HG02981 (cell line): ENCODE measurements around the gene SPTBN1.

Source experiments
- ATAC-seq: cut with Tn5 transposase; IDR thresholded peaks from one replicate; pipeline ENCODE4 v1.9.1; 2021; ENCODE audit warnings: mild to moderate bottlenecking, moderate library complexity; ENCODE audit not compliant: unreplicated experiment

Gene SPTBN1

DNA sequence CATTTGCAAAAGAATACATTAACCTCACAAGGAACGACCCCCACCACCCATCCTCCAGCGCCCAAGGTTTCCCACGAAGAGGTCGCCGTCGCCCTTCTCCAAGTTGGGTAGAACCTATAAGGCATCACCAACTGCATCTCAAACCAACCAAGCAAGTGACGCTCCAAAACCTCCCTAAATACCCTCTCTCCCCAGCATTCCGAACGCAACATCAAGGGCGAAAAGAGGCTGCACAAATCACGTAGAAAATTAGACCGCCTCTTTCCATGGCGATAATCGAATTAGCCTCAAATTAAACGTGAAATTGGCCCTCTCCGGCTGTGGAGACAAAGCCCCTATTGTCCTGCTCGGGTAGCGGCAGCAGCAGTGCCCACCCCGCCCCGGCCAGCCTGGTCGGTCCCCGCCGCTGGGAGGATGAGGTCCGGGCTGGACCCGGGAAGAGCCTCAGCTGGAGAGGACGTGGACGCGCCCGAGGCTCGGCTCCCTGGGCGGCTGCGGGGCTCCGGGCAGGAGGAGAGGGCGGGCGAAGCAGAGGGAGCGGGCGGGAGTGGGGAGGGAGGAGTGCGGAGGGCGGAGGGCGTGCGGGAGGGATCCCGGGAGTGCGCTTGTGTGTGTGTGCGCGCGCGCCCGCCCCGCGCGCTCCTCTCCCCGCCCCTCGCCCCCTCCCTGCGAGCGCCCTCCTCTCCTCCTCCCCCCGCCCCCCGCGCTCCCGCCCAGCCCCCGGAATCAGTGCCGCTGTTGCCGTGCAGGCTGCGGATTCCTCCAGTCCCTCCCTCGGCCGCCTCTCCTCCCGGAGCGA is at the start of gene SPTBN1:
TSS of gene SPTBN1 (plus strand) at position 765 of the 799 bp plus-strand sequence. CDS start 70,092 bp downstream, outside the sequence.
- peak; percentile 27 for ATAC-seq

DNA sequence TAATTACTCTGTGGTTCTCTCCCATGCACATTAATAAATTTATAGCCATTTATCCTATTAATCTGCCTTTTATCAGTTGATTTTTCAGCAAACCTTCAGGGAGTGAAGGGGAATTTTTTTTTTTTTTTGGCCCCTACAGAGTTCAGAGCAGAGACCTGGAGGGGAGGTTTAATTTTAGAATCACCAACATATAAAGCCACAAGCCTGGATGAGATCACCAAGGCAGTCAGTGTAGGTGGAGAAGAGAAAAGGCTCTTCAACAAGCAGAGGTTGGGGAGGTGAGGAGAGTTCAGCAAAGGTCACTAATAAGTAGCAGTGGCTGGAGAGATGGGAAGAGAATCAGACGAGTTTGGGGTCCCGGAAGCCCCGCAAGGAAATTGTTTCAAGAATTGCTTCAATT is 48.4 kb upstream of the SPTBN1 start:
- no peak for ATAC-seq

DNA sequence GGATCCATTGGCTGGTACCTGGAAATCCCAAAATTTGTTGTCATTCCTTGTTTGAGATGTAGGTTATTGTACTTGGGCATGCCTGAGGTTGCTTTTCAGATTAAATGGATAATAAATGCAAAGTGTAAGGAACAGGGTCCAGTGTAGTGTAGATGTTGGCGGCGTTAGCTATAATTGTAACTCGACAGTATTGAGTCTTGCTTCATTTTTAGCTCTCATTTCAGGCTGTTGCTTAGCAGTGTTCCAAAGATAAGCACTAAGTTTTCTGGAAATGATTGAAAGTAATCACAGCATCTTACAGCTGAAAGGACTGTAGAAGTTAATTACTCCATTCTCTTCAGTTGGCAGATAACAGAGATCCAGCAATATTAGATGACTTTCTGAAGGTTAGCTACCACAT is 47.8 kb upstream of the SPTBN1 start:
- no peak for ATAC-seq

DNA sequence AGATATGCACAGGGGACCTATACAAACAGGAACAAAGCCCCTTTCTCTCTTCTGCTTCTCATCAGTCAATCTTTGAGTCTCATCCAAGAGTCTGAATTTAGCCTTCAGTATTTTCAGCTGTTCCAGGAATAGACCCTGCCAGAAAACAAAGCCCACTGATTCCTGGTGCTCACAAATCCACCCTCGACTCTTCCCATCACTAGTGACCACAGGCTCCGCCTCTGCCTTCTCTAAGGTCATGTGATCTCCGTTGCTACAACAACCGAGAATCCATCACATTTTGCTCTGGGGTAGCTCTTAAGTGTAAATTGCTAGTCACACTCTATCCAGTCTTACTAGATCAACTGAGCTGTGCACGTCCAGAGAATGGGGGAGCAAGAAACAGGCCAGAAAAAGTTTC is 46.4 kb upstream of the SPTBN1 start:
- no peak for ATAC-seq

DNA sequence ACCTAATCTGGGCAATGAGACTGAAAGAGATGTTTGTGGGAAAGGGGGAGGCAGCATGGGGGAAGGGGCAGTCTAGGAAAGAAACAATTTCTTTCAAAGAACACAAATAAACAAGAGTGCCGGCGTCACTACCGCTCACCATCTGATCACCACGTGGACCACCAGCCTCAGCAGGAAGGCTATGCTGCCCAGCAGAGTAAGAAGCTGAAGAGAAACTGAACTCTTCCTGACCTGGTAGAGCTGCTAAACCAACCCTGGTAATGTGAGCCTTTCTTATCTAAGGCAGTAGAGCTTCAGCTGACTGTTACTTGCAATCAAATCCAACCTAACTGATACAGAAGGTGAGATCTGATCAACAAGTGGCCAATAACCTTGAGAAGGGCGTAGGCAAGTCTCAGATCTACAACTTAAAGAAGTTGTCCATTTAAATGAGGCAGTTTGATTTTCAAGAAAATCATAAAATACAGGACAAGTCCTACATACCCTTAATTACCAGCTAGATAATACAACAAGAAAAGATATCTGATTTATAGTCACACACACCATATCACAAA is 44.2 kb upstream of the SPTBN1 start:
- ATAC-seq, result no peak

DNA sequence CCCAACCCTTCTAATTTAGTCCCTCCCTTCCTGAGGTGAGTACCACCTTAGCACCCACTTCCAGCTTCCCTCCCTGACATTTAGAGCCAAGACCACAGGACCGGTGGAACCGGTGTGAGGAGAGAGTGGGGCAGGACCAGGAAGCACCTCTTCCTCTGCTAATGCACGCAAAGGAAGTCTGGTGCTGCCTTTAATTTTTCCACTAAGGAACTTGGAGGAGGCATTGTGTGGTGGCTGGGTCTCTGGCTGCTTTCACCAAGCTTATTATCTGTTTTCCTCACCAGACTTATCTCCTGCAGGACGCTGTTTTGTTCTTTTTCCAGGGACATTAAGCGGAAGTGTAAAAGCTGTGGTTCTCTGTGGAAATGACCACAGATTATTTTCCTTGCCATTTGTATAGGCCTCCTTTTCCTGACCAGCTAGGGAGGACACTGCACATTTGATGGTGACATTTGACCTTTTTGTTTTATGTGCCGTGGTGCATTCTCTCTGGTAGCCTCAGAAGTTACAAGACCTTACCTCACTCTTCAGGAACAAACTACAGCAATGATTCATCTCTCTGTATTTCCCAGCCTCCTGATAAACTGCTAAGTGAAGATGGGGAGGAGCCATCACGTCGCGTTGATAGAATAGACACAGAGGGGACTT is 39.8 kb upstream of the SPTBN1 start:
- no peak for ATAC-seq

DNA sequence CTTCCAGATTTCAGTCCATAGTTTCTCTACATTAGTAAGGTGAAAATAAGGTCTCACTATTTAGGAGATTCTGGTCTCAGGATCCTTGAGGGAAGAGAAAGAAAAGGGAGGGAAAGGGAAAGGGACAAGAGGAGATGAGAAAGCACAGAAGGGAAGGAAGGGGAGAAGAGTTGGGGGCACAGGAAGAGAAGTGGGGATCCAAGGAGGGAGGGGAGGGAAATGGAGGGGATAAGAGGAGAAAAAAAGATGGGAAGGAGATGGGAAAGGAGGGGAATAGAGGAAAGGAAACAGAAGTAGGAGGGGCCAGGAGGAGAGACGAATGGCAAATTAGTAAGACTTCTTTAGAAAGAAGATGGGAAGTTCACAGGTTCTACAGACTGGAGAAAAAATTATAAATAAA is 39.2 kb upstream of the SPTBN1 start:
- ATAC-seq, result no peak

DNA sequence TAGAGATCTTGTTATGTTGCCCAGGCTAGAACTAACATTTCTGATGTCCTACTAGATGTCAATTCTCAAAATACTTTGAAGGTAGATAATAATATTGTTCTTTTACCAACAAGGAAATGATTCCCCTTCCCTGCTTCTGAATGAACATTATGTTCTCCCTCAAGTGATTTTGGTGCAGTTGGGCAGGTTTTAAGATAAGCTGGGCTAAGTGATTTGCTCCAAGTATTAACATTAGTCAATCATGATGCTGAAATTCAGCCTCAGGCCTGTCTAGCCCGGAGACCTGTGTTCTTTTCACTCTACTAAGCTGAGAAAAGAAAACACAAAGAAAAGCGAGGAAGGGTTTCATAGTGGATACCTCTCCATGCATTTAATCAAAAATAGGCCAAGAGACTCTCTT is 38.5 kb upstream of the SPTBN1 start:
- no peak for ATAC-seq

DNA sequence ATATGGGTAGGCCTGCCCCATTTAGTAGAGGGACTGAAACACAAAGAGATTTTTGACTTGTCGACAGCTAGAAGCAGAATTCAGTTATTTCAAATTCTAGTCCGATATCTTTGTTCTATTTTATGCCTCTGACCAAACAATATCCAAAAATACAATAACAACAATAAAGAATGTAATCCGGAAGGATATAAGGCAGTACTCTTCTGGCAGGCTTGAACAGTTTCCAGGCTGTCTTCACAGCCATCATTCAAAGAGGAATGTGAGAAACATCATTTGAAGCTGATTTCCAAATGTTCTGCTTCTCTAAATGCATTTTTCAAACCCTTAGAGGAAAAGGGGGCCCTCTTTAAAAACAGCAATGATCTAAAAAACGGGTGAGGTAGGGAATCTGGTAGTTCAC is 36.7 kb upstream of the SPTBN1 start:
- ATAC-seq, result no peak

DNA sequence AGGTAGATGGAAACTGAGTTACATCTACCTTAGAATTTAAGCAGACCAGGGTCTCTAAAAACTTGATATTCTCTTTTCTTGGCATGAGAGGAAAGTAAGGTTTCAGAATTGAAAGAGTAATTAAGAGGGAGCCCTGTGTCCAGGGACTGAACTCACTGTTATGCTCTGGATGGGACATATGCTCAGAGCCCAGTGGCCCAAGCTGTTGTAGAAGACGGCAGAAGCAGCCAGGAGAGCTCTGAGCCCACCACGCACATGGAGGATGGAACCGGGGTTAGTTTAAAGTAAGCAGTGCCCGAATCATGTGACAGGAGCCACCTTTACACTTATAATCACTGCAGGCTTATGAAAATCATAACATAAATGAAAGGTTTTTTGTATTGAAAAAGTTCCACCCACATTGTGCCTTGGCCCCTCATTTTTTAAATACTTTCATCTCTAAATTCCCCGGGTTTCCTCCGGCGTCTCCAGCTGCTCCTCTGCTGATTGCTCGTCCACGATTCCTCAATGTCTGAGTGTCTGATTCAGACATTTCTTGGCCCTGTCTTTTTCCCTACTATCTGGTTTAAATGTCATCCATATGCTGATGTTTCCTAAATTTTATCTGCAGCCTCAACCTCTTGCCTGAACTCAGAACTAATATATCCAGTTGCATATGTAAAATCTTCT is 36.1 kb upstream of the SPTBN1 start:
- no peak for ATAC-seq

DNA sequence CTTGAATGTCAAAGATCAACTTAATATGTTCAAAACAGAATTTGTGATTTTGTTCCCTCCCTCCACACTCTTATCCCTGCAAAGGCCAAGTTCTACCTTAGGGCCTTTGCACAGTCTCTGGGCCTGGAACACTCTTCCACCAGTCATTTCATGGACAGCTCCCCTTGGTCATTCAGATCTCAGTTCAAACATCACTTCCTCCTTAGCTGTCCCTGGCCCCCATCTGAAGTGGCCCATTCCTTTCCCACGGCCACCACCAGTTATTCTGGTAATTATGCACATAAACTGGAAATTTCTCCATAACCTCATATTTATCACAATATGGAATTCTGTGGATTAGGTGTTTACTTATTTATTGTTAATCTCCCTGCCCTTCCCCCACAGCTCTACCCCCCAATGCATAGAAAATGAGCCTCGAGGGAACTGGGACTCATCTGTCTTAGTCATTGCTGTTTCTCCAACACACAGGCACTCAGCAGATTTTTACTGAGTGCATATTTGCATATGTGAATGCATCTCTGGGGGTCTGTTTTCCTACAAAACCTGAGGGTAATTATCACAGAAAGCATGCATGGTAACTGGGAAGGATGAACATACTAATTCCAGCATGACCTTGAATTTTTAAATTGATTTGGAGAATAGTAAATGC is 35.5 kb upstream of the SPTBN1 start:
- no peak for ATAC-seq

DNA sequence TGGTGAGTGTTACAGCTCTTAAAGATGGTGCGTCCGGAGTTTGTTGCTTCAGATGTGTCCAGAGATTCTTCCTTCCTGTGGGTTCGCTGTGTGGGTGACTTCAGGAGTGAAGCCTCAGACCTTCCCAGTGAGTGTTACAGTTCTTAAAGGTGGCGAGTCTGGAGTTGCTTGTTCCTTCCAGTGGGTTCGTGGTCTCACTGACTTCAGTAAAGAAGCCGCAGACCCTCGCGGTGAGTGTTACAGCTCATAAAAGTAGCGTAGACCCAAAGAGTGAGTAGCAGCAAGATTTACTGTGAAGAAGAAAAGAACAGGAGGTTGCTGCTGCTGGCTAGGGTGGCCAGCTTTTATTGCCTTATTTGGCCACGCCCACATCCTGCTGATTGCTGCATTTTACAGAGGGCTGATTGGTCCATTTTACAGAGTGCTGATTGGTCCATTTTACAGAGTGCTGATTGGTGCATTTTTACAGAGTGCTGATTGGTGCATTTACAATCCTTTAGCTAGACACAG is 34.0 kb upstream of the SPTBN1 start:
- no peak for ATAC-seq

DNA sequence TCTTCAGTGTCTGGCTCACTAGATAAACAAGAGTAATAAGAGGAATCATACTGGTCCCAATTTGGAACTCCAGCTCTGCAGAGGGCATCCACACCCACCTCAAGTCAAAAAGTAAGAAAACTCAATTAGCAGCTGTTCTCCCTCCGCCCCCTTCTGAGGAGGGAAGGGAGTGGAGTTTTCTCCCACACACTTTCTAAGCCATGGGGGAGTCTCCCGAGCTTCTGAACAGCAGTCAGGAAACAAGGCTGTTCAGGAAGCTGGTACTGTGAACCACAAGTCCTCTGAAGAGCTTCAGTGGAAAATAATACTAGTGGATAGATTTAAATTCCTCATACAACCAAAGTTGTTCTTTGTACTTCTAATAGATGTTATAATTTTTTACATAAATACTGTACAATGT is 32.9 kb upstream of the SPTBN1 start:
- no peak for ATAC-seq

DNA sequence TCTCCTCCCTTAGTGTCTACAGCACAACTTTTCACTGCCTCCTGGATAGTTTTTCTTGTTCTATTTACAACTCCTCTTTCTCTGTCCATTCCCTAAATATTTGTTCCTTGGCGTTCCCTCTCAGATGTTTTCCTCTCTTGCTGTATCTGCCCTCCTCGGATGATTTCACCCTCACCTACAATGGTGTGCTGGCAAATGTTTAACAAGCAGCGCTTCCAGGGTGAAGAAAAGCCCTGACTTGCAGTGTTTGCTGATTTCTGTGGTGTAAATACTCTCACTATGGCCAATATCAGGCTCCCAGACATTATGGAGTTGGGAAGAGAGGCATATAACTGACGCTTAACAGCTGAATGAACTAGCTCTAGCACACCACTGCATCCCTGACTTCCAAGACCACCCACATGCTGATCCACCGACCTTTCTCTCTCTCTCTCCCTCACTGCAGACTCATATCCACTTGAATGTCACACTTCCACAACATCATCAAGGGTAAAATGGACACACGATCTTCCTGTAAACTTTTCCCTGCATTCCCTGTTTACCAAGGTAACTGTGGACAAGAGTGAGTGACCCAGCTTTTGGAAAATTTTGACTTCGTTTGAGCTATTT is 31.5 kb upstream of the SPTBN1 start:
- ATAC-seq, result no peak

DNA sequence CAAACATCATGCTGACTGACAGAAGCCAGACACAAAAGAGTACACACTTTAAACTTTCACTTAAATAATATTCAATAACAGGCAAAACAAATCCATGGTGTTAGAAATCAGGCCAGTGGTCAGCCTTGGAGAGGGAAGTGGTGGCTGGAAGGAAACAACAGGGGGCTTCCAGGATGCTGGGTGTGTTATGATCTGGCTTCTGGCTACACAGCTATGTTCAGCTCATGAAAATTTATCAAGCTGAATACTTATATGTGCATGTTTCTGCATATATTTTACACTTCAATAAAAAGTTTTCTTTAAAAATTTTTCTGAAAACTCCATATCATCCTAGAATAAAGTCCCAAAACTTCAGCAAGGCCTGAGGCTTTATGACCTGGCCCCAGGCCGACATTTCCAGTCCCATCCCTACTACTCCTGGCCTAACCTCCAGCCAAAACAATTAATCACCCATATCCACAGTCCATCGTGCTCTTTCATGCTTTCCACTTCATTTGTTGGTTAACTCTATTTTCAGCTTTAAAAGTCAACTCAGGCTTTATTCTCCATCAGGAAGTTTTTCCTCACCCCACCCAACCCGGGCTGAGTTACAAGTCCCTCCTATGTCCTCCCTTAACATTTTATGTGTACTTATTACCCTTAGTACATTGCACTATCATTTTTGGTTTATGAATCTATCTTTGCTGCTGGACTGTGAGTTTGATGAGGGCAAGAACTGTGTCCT is 27.9 kb upstream of the SPTBN1 start:
- ATAC-seq, result no peak

DNA sequence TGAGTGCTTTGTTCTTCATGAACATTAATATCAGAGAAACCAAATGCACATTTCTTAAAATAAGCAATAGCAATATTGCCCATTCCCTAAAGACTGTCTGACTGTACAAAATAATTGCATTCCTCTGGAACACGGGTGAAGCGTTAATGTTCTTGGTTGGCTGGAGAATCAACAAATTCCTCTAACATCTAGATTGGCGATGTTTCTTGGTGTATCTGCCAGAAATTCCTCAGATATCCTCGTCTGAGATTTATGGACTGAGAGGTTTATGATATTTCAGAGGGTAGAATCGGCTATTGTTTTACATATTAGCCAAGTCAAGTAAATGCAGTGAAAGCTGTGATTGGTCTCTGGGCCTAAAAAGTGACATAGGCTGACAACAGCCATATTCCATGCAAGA is 27.1 kb upstream of the SPTBN1 start:
- ATAC-seq, result no peak

DNA sequence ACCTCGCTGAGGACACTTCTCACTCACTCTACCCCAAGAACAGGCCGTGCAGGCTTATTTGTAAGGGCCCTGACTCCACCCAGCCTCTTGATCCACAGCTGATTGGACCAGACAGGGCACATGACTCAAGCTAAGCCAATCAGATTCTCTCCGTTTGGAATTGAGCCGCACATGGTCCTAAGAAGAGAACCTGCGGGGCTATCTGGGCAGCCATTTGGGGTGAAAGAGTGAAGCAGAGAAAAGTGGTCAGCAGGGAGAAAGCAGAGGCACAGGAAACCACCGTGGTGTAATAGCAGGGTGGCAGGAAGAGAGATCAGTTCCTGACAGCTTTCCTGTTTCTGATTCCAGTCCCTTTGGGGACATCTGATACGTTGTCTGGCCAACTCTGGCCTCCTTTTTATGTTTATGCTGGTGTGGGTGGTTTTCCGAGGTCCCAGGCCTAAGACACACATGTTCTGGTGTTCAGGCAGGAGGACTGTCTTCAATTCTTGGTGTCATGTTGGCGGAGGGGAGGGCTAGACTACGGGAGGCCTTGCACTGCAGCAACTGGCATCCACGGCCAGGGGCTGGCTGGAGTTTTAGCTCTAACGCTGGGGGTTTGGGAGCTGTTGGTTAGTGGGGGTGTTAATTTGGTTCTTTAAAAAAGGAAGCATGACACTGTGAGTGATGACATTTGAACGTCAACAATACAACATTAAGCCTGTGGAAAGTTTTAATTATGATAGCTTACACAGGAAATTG is 26.1 kb upstream of the SPTBN1 start:
- no peak for ATAC-seq

DNA sequence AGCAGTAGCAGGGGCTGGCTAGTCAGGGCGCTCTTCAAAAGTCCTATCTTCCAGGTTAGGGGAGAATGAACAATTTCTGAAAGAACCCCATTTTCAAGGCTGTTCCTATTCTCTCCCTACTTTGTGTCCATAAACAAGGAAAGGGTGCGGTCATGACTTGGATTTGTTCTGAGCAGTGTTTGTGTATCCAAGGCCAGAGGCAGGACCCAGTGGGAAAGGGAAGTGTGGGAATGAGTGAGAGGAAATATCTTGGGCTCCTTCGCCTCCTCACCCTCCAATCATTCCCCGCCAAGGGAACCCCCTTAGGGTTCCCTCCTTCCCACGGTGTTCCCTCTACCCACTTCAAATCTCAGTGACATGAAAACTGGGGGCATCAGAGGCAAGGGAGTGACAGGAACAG is 25.5 kb upstream of the SPTBN1 start:
- ATAC-seq, result no peak
